Measurements from ENCODE around the gene TMEM51. TPM values are rescaled to one million over a fixed set of nuclear protein-coding genes. Genes with fewer than 3 reads are reported as not detected.

Gene TMEM51
- total RNA-seq, 2 donors from 2014 or later = 12.1 TPM

- H3K9me3 ChIP-seq (ENCODE audit: control insufficient read depth, low read length) = peaks cover 8% of the 10 kb centered on the region
- peaks cover 12% of the 10 kb centered on the region for H3K4me1 Mint-ChIP-seq
- H3K27ac Mint-ChIP-seq = no peak overlapping the region
- H3K9ac ChIP-seq (ENCODE audit: extremely low read depth, low read length, poor library complexity, severe bottlenecking) = no peak overlapping the region
- peak; percentile 28 for DNase-seq
- 98 to 100% methylated on average over 2 of the region's 2 CpGs for WGBS, 2 experiments (ENCODE audit: insufficient coverage in 1 of 2, insufficient read length in 1 of 2)
- H3K4me3 ChIP-seq (ENCODE audit: low read length) = no peak overlapping the region
- H3K36me3 ChIP-seq (ENCODE audit: control insufficient read depth, insufficient read depth, low read length) = no peaks in the 10 kb centered on the region
- no peak overlapping the region for H3K4me3 Mint-ChIP-seq
- no peaks in the 10 kb centered on the region for H3K4me1 ChIP-seq (ENCODE audit: control insufficient read depth, insufficient read depth, low read length)
- H3K27me3 ChIP-seq (ENCODE audit: control insufficient read depth, insufficient read depth, low read length, poor library complexity, severe bottlenecking) = no peaks in the 10 kb centered on the region
- no peaks in the 10 kb centered on the region for H3K9me3 Mint-ChIP-seq
- H3K27ac ChIP-seq (ENCODE audit: low read depth, low read length) = no peak overlapping the region
- no peaks in the 10 kb centered on the region for H3K36me3 Mint-ChIP-seq (ENCODE audit: low read depth)
- H3K27me3 Mint-ChIP-seq (ENCODE audit: insufficient read depth) = peaks cover 18% of the 10 kb centered on the region
- TF ChIP-seq CTCF (conservative IDR thresholded peaks at IDR 0.05) = no peak
Observed at GRCh38 chr1:15262003-15262377, 108.4 kb downstream of the TMEM51 start.

GRCh38 chr1:15262706-15263105 lies 109.2 kb downstream of the TMEM51 start:
- peaks cover 15% of the 10 kb centered on the region for H3K27me3 Mint-ChIP-seq (ENCODE audit: insufficient read depth)
- 93 to 94% methylated on average over 2 to 5 of the region's 5 CpGs for WGBS, 2 experiments (ENCODE audit: insufficient coverage in 1 of 2, insufficient read length in 1 of 2)

GRCh38 chr1:15264769-15265168 lies 111.2 kb downstream of the TMEM51 start:
- Mint-ChIP-seq H3K4me3 (no peak overlapping the region), H3K27me3 (ENCODE audit: insufficient read depth) (peaks cover 16% of the 10 kb centered on the region), H3K27ac (no peak overlapping the region), H3K4me1 (peaks cover 12% of the 10 kb centered on the region), H3K36me3 (ENCODE audit: low read depth) (no peaks in the 10 kb centered on the region), H3K9me3 (no peaks in the 10 kb centered on the region)
- Histone ChIP-seq H3K9ac (ENCODE audit: extremely low read depth, low read length, poor library complexity, severe bottlenecking) (no peak overlapping the region), H3K9me3 (ENCODE audit: control insufficient read depth, low read length) (peaks cover 8% of the 10 kb centered on the region), H3K36me3 (ENCODE audit: control insufficient read depth, insufficient read depth, low read length) (no peaks in the 10 kb centered on the region), H3K4me1 (ENCODE audit: control insufficient read depth, insufficient read depth, low read length) (no peaks in the 10 kb centered on the region), H3K27me3 (ENCODE audit: control insufficient read depth, insufficient read depth, low read length, poor library complexity, severe bottlenecking) (no peaks in the 10 kb centered on the region), H3K27ac (ENCODE audit: low read depth, low read length) (no peak overlapping the region), H3K4me3 (ENCODE audit: low read length) (no peak overlapping the region)
- 81 to 100% methylated on average over 1 to 2 of the region's 2 CpGs for WGBS, 2 experiments (ENCODE audit: insufficient coverage in 1 of 2, insufficient read length in 1 of 2)
- no peak for TF ChIP-seq CTCF (conservative IDR thresholded peaks at IDR 0.05)
- DNase-seq = no peak

More at GRCh38 chr1:15262706-15263105, 109.2 kb downstream of the TMEM51 start:
- H3K4me1 Mint-ChIP-seq = peaks cover 12% of the 10 kb centered on the region
- Histone ChIP-seq H3K9ac (ENCODE audit: extremely low read depth, low read length, poor library complexity, severe bottlenecking) (no peak overlapping the region), H3K36me3 (ENCODE audit: control insufficient read depth, insufficient read depth, low read length) (no peaks in the 10 kb centered on the region), H3K27me3 (ENCODE audit: control insufficient read depth, insufficient read depth, low read length, poor library complexity, severe bottlenecking) (no peaks in the 10 kb centered on the region), H3K27ac (ENCODE audit: low read depth, low read length) (no peak overlapping the region), H3K4me3 (ENCODE audit: low read length) (no peak overlapping the region), H3K9me3 (ENCODE audit: control insufficient read depth, low read length) (peaks cover 8% of the 10 kb centered on the region), H3K4me1 (ENCODE audit: control insufficient read depth, insufficient read depth, low read length) (no peaks in the 10 kb centered on the region)
- no peak overlapping the region for H3K4me3 Mint-ChIP-seq
- H3K9me3 Mint-ChIP-seq = no peaks in the 10 kb centered on the region
- no peak overlapping the region for H3K27ac Mint-ChIP-seq
- no peaks in the 10 kb centered on the region for H3K36me3 Mint-ChIP-seq (ENCODE audit: low read depth)
- no peak for TF ChIP-seq CTCF (conservative IDR thresholded peaks at IDR 0.05)
- DNase-seq = no peak

Other genes with a start within 250 kb of the TMEM51 start
- gene FHAD1, start 93.5 kb downstream of the TMEM51 start, total RNA-seq = 1 to 10 TPM; 2.9 to 3.6 TPM